Panc1 (cell line): ENCODE data around the gene PPFIA4.

Source experiments
- POLR2AphosphoS5 ChIP-seq: IDR thresholded peaks from 2 replicates; pipeline ENCODE4 v1.6.1; 2012; ENCODE audit warnings: mild to moderate bottlenecking, low read depth, low read length, moderate library complexity
- SIN3A ChIP-seq: IDR thresholded peaks from 2 replicates; pipeline ENCODE4 v1.6.1; 2012; ENCODE audit warnings: low read depth, mild to moderate bottlenecking, low read length, moderate library complexity, borderline replicate concordance; ENCODE audit not compliant: insufficient read depth
- TCF7L2 ChIP-seq: IDR thresholded peaks from 2 replicates; pipeline ENCODE4 v1.6.1; 2011; ENCODE audit warnings: mild to moderate bottlenecking, low read depth, low read length, inconsistent platforms
- TF ChIP-seq, protein P1 (sequence below): fragments of 450-650 bp; IDR thresholded peaks from 2 replicates; pipeline ENCODE4 v1.5.1; 2017; ENCODE audit warnings: mild to moderate bottlenecking
- TF ChIP-seq, protein P2 (sequence below), 2 experiments: IDR thresholded peaks; 2 replicates each; pipeline ENCODE4 v1.6.1; 2011 to 2012; ENCODE audit warnings: low read depth in 2 of 2, control low read depth in 1 of 2, low read length in 1 of 2, mild to moderate bottlenecking in 1 of 2, moderate library complexity in 1 of 2; ENCODE audit not compliant: insufficient read depth in 1 of 2

DNA sequence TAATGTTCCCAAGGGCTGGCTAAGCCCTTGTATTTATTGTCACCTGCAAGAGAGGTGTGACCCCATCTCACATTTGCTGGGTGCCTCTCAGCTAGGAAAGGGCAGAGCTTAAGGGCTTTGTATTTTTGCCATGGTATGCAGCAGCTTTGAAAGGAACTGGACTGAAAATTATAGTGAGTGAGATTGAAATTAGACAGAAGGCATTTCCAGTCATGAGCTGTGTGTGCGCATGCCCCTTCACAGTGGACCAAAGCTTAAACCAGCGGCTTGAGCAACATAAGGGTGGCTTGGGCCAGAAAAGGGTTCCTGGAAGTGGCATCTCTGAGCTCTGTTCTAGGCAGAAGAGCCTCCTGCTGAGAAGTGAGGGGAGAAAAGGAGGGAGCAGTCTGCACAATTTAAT lies 39.7 kb downstream of the PPFIA4 start:
- TF ChIP-seq, protein P1, sequence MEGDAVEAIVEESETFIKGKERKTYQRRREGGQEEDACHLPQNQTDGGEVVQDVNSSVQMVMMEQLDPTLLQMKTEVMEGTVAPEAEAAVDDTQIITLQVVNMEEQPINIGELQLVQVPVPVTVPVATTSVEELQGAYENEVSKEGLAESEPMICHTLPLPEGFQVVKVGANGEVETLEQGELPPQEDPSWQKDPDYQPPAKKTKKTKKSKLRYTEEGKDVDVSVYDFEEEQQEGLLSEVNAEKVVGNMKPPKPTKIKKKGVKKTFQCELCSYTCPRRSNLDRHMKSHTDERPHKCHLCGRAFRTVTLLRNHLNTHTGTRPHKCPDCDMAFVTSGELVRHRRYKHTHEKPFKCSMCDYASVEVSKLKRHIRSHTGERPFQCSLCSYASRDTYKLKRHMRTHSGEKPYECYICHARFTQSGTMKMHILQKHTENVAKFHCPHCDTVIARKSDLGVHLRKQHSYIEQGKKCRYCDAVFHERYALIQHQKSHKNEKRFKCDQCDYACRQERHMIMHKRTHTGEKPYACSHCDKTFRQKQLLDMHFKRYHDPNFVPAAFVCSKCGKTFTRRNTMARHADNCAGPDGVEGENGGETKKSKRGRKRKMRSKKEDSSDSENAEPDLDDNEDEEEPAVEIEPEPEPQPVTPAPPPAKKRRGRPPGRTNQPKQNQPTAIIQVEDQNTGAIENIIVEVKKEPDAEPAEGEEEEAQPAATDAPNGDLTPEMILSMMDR: no peak
- TF ChIP-seq, protein P2, sequence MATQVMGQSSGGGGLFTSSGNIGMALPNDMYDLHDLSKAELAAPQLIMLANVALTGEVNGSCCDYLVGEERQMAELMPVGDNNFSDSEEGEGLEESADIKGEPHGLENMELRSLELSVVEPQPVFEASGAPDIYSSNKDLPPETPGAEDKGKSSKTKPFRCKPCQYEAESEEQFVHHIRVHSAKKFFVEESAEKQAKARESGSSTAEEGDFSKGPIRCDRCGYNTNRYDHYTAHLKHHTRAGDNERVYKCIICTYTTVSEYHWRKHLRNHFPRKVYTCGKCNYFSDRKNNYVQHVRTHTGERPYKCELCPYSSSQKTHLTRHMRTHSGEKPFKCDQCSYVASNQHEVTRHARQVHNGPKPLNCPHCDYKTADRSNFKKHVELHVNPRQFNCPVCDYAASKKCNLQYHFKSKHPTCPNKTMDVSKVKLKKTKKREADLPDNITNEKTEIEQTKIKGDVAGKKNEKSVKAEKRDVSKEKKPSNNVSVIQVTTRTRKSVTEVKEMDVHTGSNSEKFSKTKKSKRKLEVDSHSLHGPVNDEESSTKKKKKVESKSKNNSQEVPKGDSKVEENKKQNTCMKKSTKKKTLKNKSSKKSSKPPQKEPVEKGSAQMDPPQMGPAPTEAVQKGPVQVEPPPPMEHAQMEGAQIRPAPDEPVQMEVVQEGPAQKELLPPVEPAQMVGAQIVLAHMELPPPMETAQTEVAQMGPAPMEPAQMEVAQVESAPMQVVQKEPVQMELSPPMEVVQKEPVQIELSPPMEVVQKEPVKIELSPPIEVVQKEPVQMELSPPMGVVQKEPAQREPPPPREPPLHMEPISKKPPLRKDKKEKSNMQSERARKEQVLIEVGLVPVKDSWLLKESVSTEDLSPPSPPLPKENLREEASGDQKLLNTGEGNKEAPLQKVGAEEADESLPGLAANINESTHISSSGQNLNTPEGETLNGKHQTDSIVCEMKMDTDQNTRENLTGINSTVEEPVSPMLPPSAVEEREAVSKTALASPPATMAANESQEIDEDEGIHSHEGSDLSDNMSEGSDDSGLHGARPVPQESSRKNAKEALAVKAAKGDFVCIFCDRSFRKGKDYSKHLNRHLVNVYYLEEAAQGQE (IDR thresholded peaks at IDR 0.05; ENCODE audit: insufficient read depth in 1 of 2, low read depth in 2 of 2, low read length in 1 of 2): no peak
- TF ChIP-seq SIN3A (no peak), POLR2AphosphoS5 (no peak), TCF7L2 (no peak)
